Suprapubic skin (tissue), 4 donors: Measurements from ENCODE around the gene NCAN.

ENCODE experiments used
- EP300 ChIP-seq: sonication (generic); formaldehyde crosslinking; IDR thresholded peaks from one replicate; pipeline ENCODE4 v1.6.1; 2017; ENCODE audit warnings: antibody characterized with exemption
- POLR2A ChIP-seq, 2 donors: fragments of 450-650 bp; IDR thresholded peaks; one replicate each; pipeline ENCODE4 v1.6.1; 2017; ENCODE audit warnings: antibody characterized with exemption in 2 of 2, mild to moderate bottlenecking in 2 of 2, moderate library complexity in 2 of 2
- POLR2AphosphoS5 ChIP-seq, 3 donors: sonication (generic); formaldehyde crosslinking; IDR thresholded peaks; one replicate each; pipeline ENCODE4 v1.6.1; 2017; ENCODE audit warnings: antibody characterized with exemption in 3 of 3

- TF ChIP-seq EP300 (no peak), POLR2AphosphoS5 (IDR thresholded peaks at IDR 0.05) (no peak), POLR2A (IDR thresholded peaks at IDR 0.05) (no peak)
Measured at GRCh38 chr19:19294914-19295313, 83.2 kb downstream of the NCAN start.
